ENCODE results near the gene SLC13A4. TPM values are rescaled to one million over a fixed set of nuclear protein-coding genes. Genes with fewer than 3 reads are reported as not detected.

SLC13A4 gene
- total and polyA plus RNA-seq, 4 donors, result 0.17 to 1.3 (median 0.19) TPM

- Histone ChIP-seq H3K36me3 (ENCODE audit: control insufficient read depth in 4 of 4, insufficient read depth in 4 of 4, low read length in 4 of 4) (peaks cover 0 to 5% (median 0%) of the 10 kb centered on the region in 4 donors), H3K27ac (ENCODE audit: low read depth in 1 of 2, low read length in 1 of 2) (no peak overlapping the region), H3K9ac (ENCODE audit: insufficient read depth in 1 of 2, low read length in 2 of 2) (no peak overlapping the region), H3K4me3 (no peak overlapping the region), H3K4me1 (ENCODE audit: control insufficient read depth in 5 of 5, insufficient read depth in 5 of 5, low read length in 5 of 5) (peaks cover 0 to 9% (median 5%) of the 10 kb centered on the region in 5 donors), H3K27me3 (ENCODE audit: control insufficient read depth in 3 of 3, insufficient read depth in 3 of 3, low read length in 2 of 3) (no peaks in the 10 kb centered on the region), H3K9me3 (ENCODE audit: control insufficient read depth in 4 of 4, insufficient read depth in 3 of 4, low read length in 3 of 4) (no peaks in the 10 kb centered on the region)
- no peak for ATAC-seq (ENCODE audit: insufficient read depth, low FRiP score)
- WGBS, 2 donors, result 80 to 86% methylated on average over 9 of the region's 9 CpGs
- no peak for TF ChIP-seq CTCF (IDR thresholded peaks at IDR 0.05; ENCODE audit: control extremely low read depth, extremely low read depth)
- DNase-seq, result no peak
Measured at GRCh38 chr7:135685306-135686084, 42.5 kb downstream of the SLC13A4 start.

GRCh38 chr7:135684699-135685098, 43.3 kb downstream of the SLC13A4 start:
- no peaks in the 10 kb centered on the region for H3K9me3 ChIP-seq (ENCODE audit: control insufficient read depth in 4 of 4, insufficient read depth in 3 of 4, low read length in 3 of 4)
- H3K4me1 ChIP-seq (ENCODE audit: control insufficient read depth in 5 of 5, insufficient read depth in 5 of 5, low read length in 5 of 5), result peaks cover 0 to 9% (median 5%) of the 10 kb centered on the region in 5 donors
- no peak for TF ChIP-seq CTCF (IDR thresholded peaks at IDR 0.05; ENCODE audit: control extremely low read depth, extremely low read depth)
- peaks cover 0 to 5% (median 0%) of the 10 kb centered on the region in 4 donors for H3K36me3 ChIP-seq (ENCODE audit: control insufficient read depth in 4 of 4, insufficient read depth in 4 of 4, low read length in 4 of 4)
- no peak overlapping the region for H3K9ac ChIP-seq (ENCODE audit: insufficient read depth in 1 of 2, low read length in 2 of 2)
- no peak for ATAC-seq (ENCODE audit: insufficient read depth, low FRiP score)
- H3K27ac ChIP-seq (ENCODE audit: low read depth in 1 of 2, low read length in 1 of 2), result no peak overlapping the region
- H3K4me3 ChIP-seq, result no peak overlapping the region
- H3K27me3 ChIP-seq (ENCODE audit: control insufficient read depth in 3 of 3, insufficient read depth in 3 of 3, low read length in 2 of 3), result no peaks in the 10 kb centered on the region
- DNase-seq, result no peak
- WGBS, 2 donors, result 89 to 92% methylated on average over 5 of the region's 5 CpGs

- Histone ChIP-seq H3K27me3 (ENCODE audit: control insufficient read depth in 3 of 3, insufficient read depth in 3 of 3, low read length in 2 of 3) (no peaks in the 10 kb centered on the region), H3K4me3 (no peak overlapping the region)
Measured at GRCh38 chr7:135684136-135684535, 43.9 kb downstream of the SLC13A4 start.

More at GRCh38 chr7:135684136-135684535, 43.9 kb downstream of the SLC13A4 start:
- DNase-seq (no peak), ATAC-seq (ENCODE audit: insufficient read depth, low FRiP score) (no peak)
- TF ChIP-seq CTCF (IDR thresholded peaks at IDR 0.05; ENCODE audit: control extremely low read depth, extremely low read depth), result no peak
- Histone ChIP-seq H3K9ac (ENCODE audit: insufficient read depth in 1 of 2, low read length in 2 of 2) (no peak overlapping the region), H3K27ac (ENCODE audit: low read depth in 1 of 2, low read length in 1 of 2) (no peak overlapping the region), H3K36me3 (ENCODE audit: control insufficient read depth in 4 of 4, insufficient read depth in 4 of 4, low read length in 4 of 4) (peaks cover 0 to 5% (median 0%) of the 10 kb centered on the region in 4 donors), H3K4me1 (ENCODE audit: control insufficient read depth in 5 of 5, insufficient read depth in 5 of 5, low read length in 5 of 5) (peaks cover 0 to 9% (median 5%) of the 10 kb centered on the region in 5 donors), H3K9me3 (ENCODE audit: control insufficient read depth in 4 of 4, insufficient read depth in 3 of 4, low read length in 3 of 4) (no peaks in the 10 kb centered on the region)
- 66 to 75% methylated on average over 3 of the region's 3 CpGs for WGBS, 2 donors
